Activated CD4-positive, alpha-beta T cell treated with anti-CD3 and anti-CD28 coated beads, Interleukin-2, amount 50 U/mL, for 1 hour (primary cell): ENCODE results near the gene KCNK4.
A peak's percentile ranks its signal among the peaks of the same experiment; 100 is the strongest.
"Not testable (repeated sequence)": the region's sequence is repeated elsewhere in the genome, so short reads cannot be mapped to it uniquely, and the experiment has no call there.

ENCODE experiments used
- DNase-seq: peaks from one replicate; pipeline ENCODE4 v3.0.0-alpha.2; 2020

The KCNK4 gene

GRCh38 chr11:64292460-64293254 is 1.6 kb downstream of the KCNK4 start:
- no peak for DNase-seq

GRCh38 chr11:64294774-64295173 is 3.7 kb downstream of the KCNK4 start:
- DNase-seq = no peak

- no peak for DNase-seq
Measured at GRCh38 chr11:64295760-64296159, 4.7 kb downstream of the KCNK4 start.

DNA sequence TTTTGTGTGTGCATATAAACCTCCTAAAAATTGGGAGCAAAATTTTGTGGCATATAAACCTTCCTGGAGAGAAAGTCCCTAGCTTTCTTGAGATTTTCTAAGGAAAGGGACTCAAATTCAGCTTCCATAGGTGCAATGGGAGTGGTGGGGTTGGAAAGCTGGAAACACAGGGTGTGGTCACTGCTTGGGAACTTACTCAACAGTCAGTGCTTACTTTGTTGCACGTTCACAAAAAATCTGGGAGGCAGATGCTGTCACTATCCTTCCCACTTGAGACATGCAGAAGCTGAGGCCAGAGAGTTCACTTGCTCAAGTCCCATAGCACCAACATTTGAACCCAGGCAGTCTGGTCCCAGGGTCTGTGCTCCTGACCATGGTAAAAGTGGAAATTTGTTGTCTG is 5.1 kb downstream of the KCNK4 start:
- no peak for DNase-seq

GRCh38 chr11:64296830-64297698 is 6.0 kb downstream of the KCNK4 start:
- no peak for DNase-seq

- DNase-seq = no peak
Measured at GRCh38 chr11:64297699-64298358, 6.7 kb downstream of the KCNK4 start.

- DNase-seq = no peak
Measured at GRCh38 chr11:64298966-64299846, 8.1 kb downstream of the KCNK4 start.

- no peak for DNase-seq
Measured at GRCh38 chr11:64299847-64300648, 8.9 kb downstream of the KCNK4 start, which contains the start of gene CATSPERZ. Gene CATSPERZ, plus strand, starts transcription at chr11:64300358. Its CDS starts 53 bp downstream, at chr11:64300411.

- no peak for DNase-seq
Measured at GRCh38 chr11:64303109-64304031, 12.3 kb downstream of the KCNK4 start.

- no peak for DNase-seq
Measured at GRCh38 chr11:64304032-64304315, 12.9 kb downstream of the KCNK4 start.

DNA sequence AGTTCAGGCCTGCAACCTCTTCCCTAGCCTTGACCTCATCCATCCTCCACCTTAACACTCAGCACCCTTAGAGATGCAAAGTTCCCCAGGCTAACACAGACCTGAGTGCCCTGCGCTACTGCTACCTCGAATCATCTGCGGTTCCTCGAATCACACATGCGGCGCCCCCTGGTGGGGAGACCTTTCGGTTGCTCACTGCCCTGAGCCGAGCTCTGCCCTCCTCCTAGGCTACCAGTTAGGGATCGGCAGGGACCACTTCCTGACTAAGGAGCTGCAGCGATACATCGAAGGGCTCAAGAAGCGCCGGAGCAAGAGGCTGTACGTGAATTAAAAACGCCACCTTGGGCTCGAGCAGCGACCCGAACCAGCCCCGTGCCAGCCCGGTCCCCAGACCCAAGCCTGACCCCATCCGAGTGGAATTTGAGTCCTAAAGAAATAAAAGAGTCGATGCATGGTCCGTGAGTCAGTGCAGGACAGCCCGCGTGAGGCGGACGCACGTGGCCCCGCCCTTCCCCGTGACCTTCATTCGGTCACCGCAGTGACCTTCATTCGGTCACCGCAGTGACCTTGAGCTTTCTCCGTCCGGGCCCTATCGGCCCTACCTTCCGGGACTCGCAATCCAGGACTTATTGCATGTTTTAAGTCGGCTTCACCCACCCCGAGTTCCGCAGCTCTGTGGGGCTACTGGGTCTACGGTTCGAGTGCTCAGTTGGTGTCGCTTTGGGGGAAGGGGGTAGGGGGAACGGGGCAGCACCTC is 13.4 kb downstream of the KCNK4 start:
- peak; percentile 96 for DNase-seq

GRCh38 chr11:64305075-64305690 is 14.1 kb downstream of the KCNK4 start, which contains the start of gene ESRRA:
Gene ESRRA, plus strand, starts transcription at chr11:64305524. Its CDS starts 1,656 bp downstream, at chr11:64307180.
- DNase-seq = peak; percentile 100

DNA sequence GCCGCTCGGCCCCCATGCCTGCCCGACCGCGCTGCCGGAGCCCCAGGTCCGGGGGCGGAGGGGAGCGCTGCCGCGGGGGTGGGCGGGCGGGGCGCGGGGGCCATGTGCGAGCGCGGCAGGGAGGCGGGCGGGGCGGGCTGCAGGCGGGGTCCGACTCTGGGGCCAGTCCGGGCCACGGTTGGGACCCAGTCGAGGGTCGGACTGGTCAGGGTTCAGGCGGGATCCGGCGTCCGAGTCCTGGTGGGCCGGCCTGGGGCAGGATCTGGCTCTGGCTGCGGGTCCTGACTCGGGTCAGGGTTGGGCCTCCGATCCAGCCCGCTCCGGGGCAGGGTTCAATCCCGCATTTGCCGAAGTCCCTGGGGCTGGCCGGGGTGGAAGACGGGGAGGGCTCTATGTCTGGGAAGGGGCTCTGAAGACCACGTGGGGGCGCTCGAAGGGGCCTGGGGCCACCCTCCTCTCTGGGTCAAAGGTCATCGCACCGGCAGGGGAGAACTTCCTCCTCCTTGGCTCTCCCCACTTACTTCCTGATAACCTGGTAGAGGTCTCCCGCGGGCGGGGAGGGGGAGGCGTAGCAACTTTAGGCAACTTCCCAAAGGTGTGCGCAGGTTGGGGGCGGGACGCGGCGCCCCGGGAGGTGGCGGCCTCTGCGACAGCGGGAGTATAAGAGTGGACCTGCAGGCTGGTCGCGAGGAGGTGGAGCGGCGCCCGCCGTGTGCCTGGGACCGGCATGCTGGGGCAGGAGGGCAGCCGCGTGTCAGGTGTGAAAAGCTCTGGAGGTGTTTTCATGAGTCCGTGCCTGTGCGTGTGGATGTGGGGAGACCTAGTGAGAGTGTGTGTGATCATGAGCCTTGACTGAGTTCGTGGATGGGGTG is 14.8 kb downstream of the KCNK4 start:
- peak; percentile 64 for DNase-seq

GRCh38 chr11:64306563-64306875 is 15.4 kb downstream of the KCNK4 start:
- DNase-seq = no peak

- no peak for DNase-seq
Measured at GRCh38 chr11:64306876-64307622, 15.9 kb downstream of the KCNK4 start.

DNA sequence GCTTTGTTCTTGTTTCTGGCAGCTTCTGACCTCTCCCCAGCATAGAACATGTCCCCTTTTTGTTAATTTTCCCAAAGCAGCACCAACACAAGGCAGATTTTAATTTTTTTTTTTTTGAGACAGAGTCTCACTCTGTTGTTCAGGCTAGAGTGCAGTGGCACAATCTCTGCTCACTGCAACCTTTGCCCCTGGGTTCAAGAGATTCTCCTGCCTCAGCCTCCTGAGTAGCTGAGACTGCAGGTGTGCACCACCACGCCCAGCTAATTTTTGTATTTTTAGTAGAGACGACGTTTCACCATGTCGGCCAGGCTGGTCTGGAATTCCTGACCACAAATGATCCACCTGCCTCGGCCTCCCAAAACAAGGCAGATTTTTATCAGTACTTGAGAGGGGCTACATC is 16.7 kb downstream of the KCNK4 start:
- not testable (repeated sequence) for DNase-seq

GRCh38 chr11:64312947-64313346 is 21.8 kb downstream of the KCNK4 start:
- no peak for DNase-seq
